Mucosa of rectum (tissue), 2 donors: ENCODE results near the gene LRRC10B.
"Not testable (repeated sequence)": the region's sequence is repeated elsewhere in the genome, so short reads cannot be mapped to it uniquely, and the experiment has no call there.

ENCODE experiments used
- H3K27ac ChIP-seq, 2 donors: one replicate each; pipeline ENCODE4 v1.7.0; 2013; ENCODE audit warnings: inconsistent platforms in 2 of 2, low read depth in 2 of 2, low read length in 2 of 2
- H3K27me3 ChIP-seq, 2 donors: one replicate each; pipeline ENCODE4 v1.7.0; 2013; ENCODE audit warnings: low read length in 2 of 2; ENCODE audit not compliant: control insufficient read depth in 2 of 2, insufficient read depth in 2 of 2
- H3K36me3 ChIP-seq, 2 donors: one replicate each; pipeline ENCODE4 v1.7.0; 2013; ENCODE audit warnings: low read length in 2 of 2; ENCODE audit not compliant: control insufficient read depth in 2 of 2, insufficient read depth in 2 of 2
- H3K4me1 ChIP-seq, 2 donors: one replicate each; pipeline ENCODE4 v1.7.0; 2013; ENCODE audit warnings: low read length in 2 of 2, mild to moderate bottlenecking in 1 of 2; ENCODE audit not compliant: control insufficient read depth in 2 of 2, insufficient read depth in 2 of 2
- H3K4me3 ChIP-seq, 2 donors: one replicate each; pipeline ENCODE4 v1.7.0; 2013; ENCODE audit warnings: low read length in 2 of 2
- H3K9ac ChIP-seq, 2 donors: one replicate each; pipeline ENCODE4 v1.7.0; 2013; ENCODE audit warnings: low read length in 2 of 2, low read depth in 1 of 2, mild to moderate bottlenecking in 1 of 2
- H3K9me3 ChIP-seq, 2 donors: one replicate each; pipeline ENCODE4 v1.7.0; 2013; ENCODE audit warnings: low read length in 2 of 2; ENCODE audit not compliant: control insufficient read depth in 2 of 2
- donor health status: healthy.
- donor health status: Normal muscosa, but diverticular disease.

The LRRC10B gene

GRCh38 chr11:61507962-61508861, at the start of gene LRRC10B:
LRRC10B (plus strand) TSS chr11:61508749; CDS start chr11:61508999, 250 bp downstream.
- H3K4me3 ChIP-seq, result peak within 1 kb of the TSS; percentile 38 to 41
- H3K27ac ChIP-seq, result peak within 1 kb of the TSS; percentile 61 to 62
- peaks cover 11 to 16% of the 10 kb centered on the region in 2 donors for H3K27me3 ChIP-seq
- H3K36me3 ChIP-seq, result no peaks in the 10 kb centered on the region
- H3K9ac ChIP-seq, result peak within 1 kb of the TSS in 1 of 2 donors; percentile 36
- peaks cover 16 to 24% of the 10 kb centered on the region in 2 donors for H3K4me1 ChIP-seq
- H3K9me3 ChIP-seq, result no peaks in the 10 kb centered on the region

- Histone ChIP-seq H3K4me3 (no peak overlapping the region), H3K9me3 (no peaks in the 10 kb centered on the region), H3K36me3 (peaks cover 2 to 5% of the 10 kb centered on the region in 2 donors), H3K27ac (no peak overlapping the region), H3K9ac (no peak overlapping the region), H3K27me3 (no peaks in the 10 kb centered on the region), H3K4me1 (no peaks in the 10 kb centered on the region)
These were observed 48.1 kb upstream of the LRRC10B start for GRCh38 chr11:61460474-61460881.

DNA sequence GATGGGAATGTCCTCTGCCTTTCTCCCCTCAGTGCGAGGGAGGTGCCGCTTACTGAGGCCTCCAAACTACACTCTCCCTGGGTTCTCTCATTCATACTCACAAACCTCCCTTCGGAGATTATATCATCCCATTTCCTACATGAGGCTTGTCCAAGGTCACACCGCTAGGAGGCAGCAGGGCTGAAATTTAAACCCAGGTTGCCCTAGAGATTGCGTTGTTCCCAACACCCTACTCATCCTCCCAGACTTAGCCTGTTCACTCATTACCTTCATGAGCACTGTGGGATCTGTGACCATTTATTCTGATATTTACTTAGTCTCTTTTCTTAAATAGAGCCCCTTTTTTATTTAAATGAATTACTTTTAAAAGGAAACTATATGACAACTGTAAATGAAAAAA, 47.6 kb upstream of the LRRC10B start:
- H3K27ac ChIP-seq, result no peak overlapping the region
- no peak overlapping the region for H3K4me3 ChIP-seq
- no peak overlapping the region for H3K9ac ChIP-seq
- no peaks in the 10 kb centered on the region for H3K4me1 ChIP-seq
- no peaks in the 10 kb centered on the region for H3K9me3 ChIP-seq
- peaks cover 2 to 3% of the 10 kb centered on the region in 2 donors for H3K36me3 ChIP-seq
- no peaks in the 10 kb centered on the region for H3K27me3 ChIP-seq

DNA sequence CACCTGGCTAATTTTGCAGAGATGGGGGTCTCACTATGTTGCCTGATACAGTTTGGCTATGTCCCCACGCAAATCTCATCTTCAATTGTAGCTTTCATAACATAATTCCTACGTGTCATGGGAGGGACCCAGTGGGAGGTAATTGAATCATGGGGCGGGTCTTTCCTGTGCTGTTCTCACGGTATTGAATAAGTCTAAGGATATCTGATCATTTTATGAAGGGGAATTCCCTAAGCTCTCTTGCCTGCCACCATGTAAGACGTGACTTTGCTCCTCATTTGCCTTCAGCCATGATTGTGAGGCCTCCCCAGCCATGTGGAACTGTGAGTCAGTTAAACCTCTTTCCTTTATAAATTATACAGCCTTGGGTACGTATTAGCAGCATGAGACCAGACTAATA, 40.9 kb upstream of the LRRC10B start:
- H3K27ac ChIP-seq, H3K4me3 ChIP-seq, H3K27me3 ChIP-seq, H3K9me3 ChIP-seq, H3K9ac ChIP-seq, H3K4me1 ChIP-seq: not testable (repeated sequence)
- H3K36me3 ChIP-seq, result peaks cover 0 to 10% of the 10 kb centered on the region in 2 donors

- Histone ChIP-seq H3K27me3 (no peaks in the 10 kb centered on the region), H3K9ac (no peak overlapping the region), H3K4me3 (no peak overlapping the region), H3K27ac (no peak overlapping the region), H3K4me1 (no peaks in the 10 kb centered on the region), H3K36me3 (peaks cover 0 to 10% of the 10 kb centered on the region in 2 donors), H3K9me3 (no peaks in the 10 kb centered on the region)
These were observed 40.5 kb upstream of the LRRC10B start for GRCh38 chr11:61468002-61468401.

- peak overlapping the region; percentile 16 to 55 for H3K27ac ChIP-seq
- H3K27me3 ChIP-seq, result no peaks in the 10 kb centered on the region
These were observed 36.3 kb upstream of the LRRC10B start for GRCh38 chr11:61472282-61472681.

DNA sequence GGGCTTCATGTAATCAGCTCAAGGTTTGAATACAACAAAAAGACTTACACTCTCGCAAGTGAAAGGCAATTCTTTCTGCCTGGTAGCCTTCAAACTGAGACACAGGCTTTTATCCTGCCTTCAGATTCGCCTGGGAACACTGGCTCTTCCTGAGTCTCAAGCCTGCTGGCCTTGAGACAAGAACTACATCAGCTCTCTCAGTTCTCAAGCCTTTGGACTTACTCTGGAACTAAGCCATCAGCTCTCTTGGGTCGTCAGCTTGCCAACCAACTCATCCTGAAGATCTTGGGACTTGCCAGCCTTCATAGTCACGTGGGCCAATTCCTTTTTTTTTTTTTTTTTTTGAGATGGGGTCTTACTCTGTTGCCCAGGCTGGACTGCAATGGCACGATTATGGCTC, 35.7 kb upstream of the LRRC10B start:
- Histone ChIP-seq H3K9ac (no peak overlapping the region), H3K36me3 (peaks cover 0 to 9% of the 10 kb centered on the region in 2 donors), H3K27ac (peak overlapping the region; percentile 16 to 55), H3K4me1 (peaks cover 0 to 7% of the 10 kb centered on the region in 2 donors), H3K4me3 (no peak overlapping the region), H3K27me3 (no peaks in the 10 kb centered on the region), H3K9me3 (no peaks in the 10 kb centered on the region)

More at GRCh38 chr11:61472282-61472681, 36.3 kb upstream of the LRRC10B start:
- H3K9ac ChIP-seq, result no peak overlapping the region
- H3K4me3 ChIP-seq, result no peak overlapping the region
- H3K36me3 ChIP-seq, result peaks cover 0 to 9% of the 10 kb centered on the region in 2 donors
- no peaks in the 10 kb centered on the region for H3K9me3 ChIP-seq
- peaks cover 0 to 4% of the 10 kb centered on the region in 2 donors for H3K4me1 ChIP-seq

DNA sequence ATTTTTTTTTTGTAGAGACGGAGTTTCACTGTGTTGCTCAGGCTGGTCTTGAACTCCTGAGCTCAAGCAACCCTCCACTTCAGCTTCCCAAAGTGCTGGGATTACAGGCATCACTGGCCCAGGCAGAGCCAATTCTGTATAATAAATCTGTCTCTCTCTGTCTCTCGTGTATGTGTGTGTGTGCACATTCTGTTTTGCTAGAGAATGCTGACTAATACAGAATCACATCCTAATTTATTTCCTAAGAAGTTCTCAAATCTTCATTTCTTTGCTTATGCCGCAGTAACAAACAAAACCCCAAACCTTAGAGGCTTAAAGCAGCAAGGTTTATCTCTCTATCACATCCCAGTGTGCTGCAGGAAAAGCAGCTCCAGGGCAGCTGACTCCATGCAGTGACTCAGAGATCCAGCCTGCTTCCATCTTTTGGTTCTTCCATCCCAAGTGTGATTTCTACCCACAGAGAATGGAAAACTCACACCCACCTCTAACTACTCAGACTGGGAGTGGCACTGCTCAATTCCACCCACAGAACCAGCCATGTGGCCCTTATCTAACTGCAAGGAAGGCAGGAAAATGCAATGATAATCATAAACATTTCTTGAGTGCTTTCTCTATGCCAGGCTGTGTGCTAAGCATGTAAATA, 35.1 kb upstream of the LRRC10B start:
- Histone ChIP-seq H3K36me3 (peaks cover 0 to 9% of the 10 kb centered on the region in 2 donors), H3K9ac (no peak overlapping the region), H3K9me3 (no peaks in the 10 kb centered on the region), H3K4me3 (no peak overlapping the region), H3K27me3 (no peaks in the 10 kb centered on the region), H3K27ac (no peak overlapping the region), H3K4me1 (peaks cover 0 to 7% of the 10 kb centered on the region in 2 donors)

DNA sequence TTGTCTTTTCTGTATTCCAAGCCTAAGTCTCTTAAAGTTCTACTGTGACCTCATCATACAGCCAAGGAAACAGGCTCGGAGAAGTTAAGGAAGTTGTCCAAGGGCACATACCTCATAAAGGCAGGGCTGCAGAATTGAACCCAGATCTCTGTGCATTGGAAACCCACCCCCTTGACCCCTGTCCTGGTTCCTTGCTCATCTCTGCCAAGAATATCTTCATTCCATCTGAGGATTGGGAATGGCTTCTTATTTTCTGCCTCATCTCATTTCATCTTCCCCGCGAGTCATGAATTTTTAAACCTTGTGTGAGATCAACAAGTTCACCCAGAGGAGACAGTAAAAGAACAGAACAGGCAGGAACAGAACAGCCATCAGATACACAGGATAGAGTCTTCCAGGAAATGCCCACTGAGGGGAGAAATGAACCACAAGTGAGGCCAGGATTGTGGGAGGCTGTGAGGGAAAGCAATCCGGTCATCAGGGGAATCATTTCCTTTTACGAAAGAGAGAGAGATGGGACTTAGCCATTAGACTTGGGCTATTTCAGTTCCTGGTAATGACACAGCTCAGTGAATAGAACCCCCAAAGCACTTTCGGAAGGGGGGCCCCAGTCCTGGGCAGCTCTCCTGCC, 34.4 kb upstream of the LRRC10B start:
- no peaks in the 10 kb centered on the region for H3K9me3 ChIP-seq
- no peak overlapping the region for H3K9ac ChIP-seq
- no peak overlapping the region for H3K4me3 ChIP-seq
- no peaks in the 10 kb centered on the region for H3K27me3 ChIP-seq
- no peak overlapping the region for H3K27ac ChIP-seq
- H3K4me1 ChIP-seq, result peaks cover 0 to 7% of the 10 kb centered on the region in 2 donors
- peaks cover 0 to 5% of the 10 kb centered on the region in 2 donors for H3K36me3 ChIP-seq

- Histone ChIP-seq H3K9me3 (no peaks in the 10 kb centered on the region), H3K4me1 (peaks cover 0 to 7% of the 10 kb centered on the region in 2 donors), H3K9ac (no peak overlapping the region), H3K4me3 (no peak overlapping the region), H3K27me3 (no peaks in the 10 kb centered on the region), H3K36me3 (peaks cover 0 to 3% of the 10 kb centered on the region in 2 donors), H3K27ac (no peak overlapping the region)
These were observed 33.1 kb upstream of the LRRC10B start for GRCh38 chr11:61475433-61475832.
